Measurements from ENCODE around the gene SYPL1. TPM values are rescaled to one million over a fixed set of nuclear protein-coding genes. Genes with fewer than 3 reads are reported as not detected.
"Not testable (repeated sequence)": the region's sequence is repeated elsewhere in the genome, so short reads cannot be mapped to it uniquely, and the experiment has no call there.

The SYPL1 gene
- 100 to 1,000 TPM in 4 of 5 donors, 10 to 100 TPM in 1; 93.3 to 131 (median 117) TPM for polyA plus RNA-seq (ENCODE audit: insufficient read depth in 1 of 5, insufficient read length in 5 of 5, low replicate concordance in 1 of 5)
- long read RNA-seq, donor 1, transcript SYPL1-202 (5 exons, 2,151 nt): major isoform, 56 of 58 reads
- long read RNA-seq, donor 1, partial matches to known transcripts: 0 of 58 reads
- long read RNA-seq, donor 1, other reads (novel, unspliced or antisense): 0 of 58 reads
- long read RNA-seq, donor 2, transcript SYPL1-202 (5 exons, 2,151 nt): major isoform, 38 of 40 reads
- long read RNA-seq, donor 2, partial matches to known transcripts: 0 of 40 reads
- long read RNA-seq, donor 2, other reads (novel, unspliced or antisense): 0 of 40 reads
- long read RNA-seq, donor 3, transcript SYPL1-202 (5 exons, 2,151 nt): major isoform, 39 of 46 reads
- long read RNA-seq, donor 3, partial matches to known transcripts: 5 of 46 reads
- long read RNA-seq, donor 3, other reads (novel, unspliced or antisense): 0 of 46 reads
- long read RNA-seq, donor 4, transcript SYPL1-202 (5 exons, 2,151 nt): major isoform, 37 of 38 reads
- long read RNA-seq, donor 4, partial matches to known transcripts: 0 of 38 reads
- long read RNA-seq, donor 4, other reads (novel, unspliced or antisense): 0 of 38 reads
- long read RNA-seq, donor 5, transcript SYPL1-202 (5 exons, 2,151 nt): major isoform, 46 of 50 reads
- long read RNA-seq, donor 5, partial matches to known transcripts: 0 of 50 reads
- long read RNA-seq, donor 5, other reads (novel, unspliced or antisense): 0 of 50 reads
- long read RNA-seq, donor 6, transcript SYPL1-202 (5 exons, 2,151 nt): major isoform, 75 of 77 reads
- long read RNA-seq, donor 6, partial matches to known transcripts: 0 of 77 reads
- long read RNA-seq, donor 6, other reads (novel, unspliced or antisense): 0 of 77 reads
- long read RNA-seq, donor 7, transcript SYPL1-202 (5 exons, 2,151 nt): major isoform, 32 of 41 reads
- long read RNA-seq, donor 7, partial matches to known transcripts: 9 of 41 reads
- long read RNA-seq, donor 7, other reads (novel, unspliced or antisense): 0 of 41 reads
- long read RNA-seq, donor 8, transcript SYPL1-202 (5 exons, 2,151 nt): major isoform, 15 of 23 reads
- long read RNA-seq, donor 8, partial matches to known transcripts: 8 of 23 reads
- long read RNA-seq, donor 8, other reads (novel, unspliced or antisense): 0 of 23 reads

- peak; percentile 87 to 88 for DNase-seq
These were observed at the start of gene SYPL1 for GRCh38 chr7:106112118-106112971. Gene SYPL1 (minus strand): TSS chr7:106112312. CDS start chr7:106112208, 104 bp downstream.

- DNase-seq: no peak
These were observed 42.9 kb upstream of the SYPL1 start for GRCh38 chr7:106155027-106155426.

GRCh38 chr7:106153891-106154449 is 41.9 kb upstream of the SYPL1 start:
- peak; percentile 73 to 79 for DNase-seq

- DNase-seq: no peak
These were observed 40.2 kb upstream of the SYPL1 start for GRCh38 chr7:106152313-106152665.

GRCh38 chr7:106151459-106152312 is 39.6 kb upstream of the SYPL1 start:
- DNase-seq: no peak

GRCh38 chr7:106143711-106144337 is 31.7 kb upstream of the SYPL1 start:
- no peak for DNase-seq

GRCh38 chr7:106142136-106142535 is 30.0 kb upstream of the SYPL1 start:
- DNase-seq: no peak

- DNase-seq: no peak
These were observed 28.5 kb upstream of the SYPL1 start for GRCh38 chr7:106140406-106141173.

GRCh38 chr7:106139265-106140251 is 27.4 kb upstream of the SYPL1 start:
- DNase-seq: peak in 1 of 2 donors; percentile 49

- no peak for DNase-seq
These were observed 26.7 kb upstream of the SYPL1 start for GRCh38 chr7:106138776-106139175.

GRCh38 chr7:106138181-106138580 is 26.1 kb upstream of the SYPL1 start:
- not testable (repeated sequence) for DNase-seq

- DNase-seq: no peak
These were observed 22.1 kb upstream of the SYPL1 start for GRCh38 chr7:106134241-106134640.

GRCh38 chr7:106129291-106129690 is 17.2 kb upstream of the SYPL1 start:
- no peak for DNase-seq

GRCh38 chr7:106128836-106129235 is 16.7 kb upstream of the SYPL1 start:
- DNase-seq: no peak

GRCh38 chr7:106127984-106128780 is 16.1 kb upstream of the SYPL1 start:
- no peak for DNase-seq

Data from right lung (tissue), 10 donors.